ENCODE measurements around the gene GPX2.

DNA sequence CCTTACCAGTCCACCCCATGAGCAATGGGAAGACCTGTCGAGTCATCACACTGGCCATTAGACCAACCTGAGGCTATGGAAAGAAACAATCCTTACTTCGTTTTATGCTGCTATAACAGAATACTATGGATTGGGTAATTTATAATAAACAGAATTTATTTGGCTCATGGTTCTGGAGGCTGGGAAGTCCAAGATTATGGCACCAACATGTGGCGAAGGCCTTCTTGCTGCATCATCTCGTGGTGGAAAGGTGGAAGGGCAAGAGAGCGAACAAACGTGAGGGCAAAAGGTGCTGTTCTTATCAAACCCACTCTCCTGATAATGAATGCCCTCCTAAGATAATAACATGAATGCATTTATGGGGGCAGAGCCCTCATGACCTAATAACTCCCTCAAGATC lies 53.2 kb downstream of the GPX2 start:
- no peak for TF ChIP-seq CTCF (IDR thresholded peaks at IDR 0.05 in 4 of 5, conservative IDR thresholded peaks at IDR 0.05 in 1 of 5)
- TF ChIP-seq POLR2A (IDR thresholded peaks at IDR 0.05), result no peak

Data from gastrocnemius medialis (tissue), 4 donors.